SK-N-SH (cell line): ENCODE data around the gene KRT6A.

ENCODE experiments used
- GABPA ChIP-seq: IDR thresholded peaks from 2 replicates; pipeline ENCODE4 v1.4.0; 2012; ENCODE audit warnings: low read depth, mild to moderate bottlenecking
- MXI1 ChIP-seq: IDR thresholded peaks from 2 replicates; pipeline ENCODE4 v1.6.1; 2012; ENCODE audit warnings: mild to moderate bottlenecking, low read depth, low read length, improper control_type of control experiment
- RXRA ChIP-seq: IDR thresholded peaks from 2 replicates; pipeline ENCODE4 v1.4.0; 2012; ENCODE audit warnings: low read depth, mild to moderate bottlenecking, borderline replicate concordance
- TAF1 ChIP-seq: IDR thresholded peaks from 2 replicates; pipeline ENCODE4 v1.6.1; 2012; ENCODE audit warnings: low read depth, mild to moderate bottlenecking, low read length, moderate library complexity, borderline replicate concordance
- TF ChIP-seq, protein P1 (sequence below): fragments of 200-600 bp; sonication (generic); IDR thresholded peaks from 2 replicates; pipeline ENCODE4 v1.6.1; 2017; ENCODE audit warnings: antibody characterized with exemption, mild to moderate bottlenecking, moderate library complexity

DNA sequence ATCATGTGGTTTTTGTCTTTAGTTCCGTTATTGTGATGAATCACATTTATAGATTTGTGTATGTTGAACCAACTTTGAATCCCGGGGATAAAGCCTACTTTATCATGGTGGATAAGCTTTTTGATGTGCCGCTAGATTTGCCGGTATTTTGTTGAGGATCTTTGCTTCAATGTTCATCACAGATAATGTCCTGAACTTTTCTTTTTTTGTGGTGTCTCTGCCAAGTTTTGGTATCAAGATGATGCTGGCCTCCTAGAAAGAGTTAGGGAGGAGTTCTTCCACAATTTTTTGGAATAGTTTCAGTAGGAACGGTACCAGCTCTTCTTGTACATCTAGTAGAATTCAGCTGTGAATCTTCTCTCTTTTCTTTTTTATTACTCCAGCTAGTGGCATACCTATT lies 34.2 kb downstream of the KRT6A start:
- no peak for TF ChIP-seq RXRA
- no peak for TF ChIP-seq GABPA
- no peak for TF ChIP-seq TAF1
- TF ChIP-seq, protein P1, sequence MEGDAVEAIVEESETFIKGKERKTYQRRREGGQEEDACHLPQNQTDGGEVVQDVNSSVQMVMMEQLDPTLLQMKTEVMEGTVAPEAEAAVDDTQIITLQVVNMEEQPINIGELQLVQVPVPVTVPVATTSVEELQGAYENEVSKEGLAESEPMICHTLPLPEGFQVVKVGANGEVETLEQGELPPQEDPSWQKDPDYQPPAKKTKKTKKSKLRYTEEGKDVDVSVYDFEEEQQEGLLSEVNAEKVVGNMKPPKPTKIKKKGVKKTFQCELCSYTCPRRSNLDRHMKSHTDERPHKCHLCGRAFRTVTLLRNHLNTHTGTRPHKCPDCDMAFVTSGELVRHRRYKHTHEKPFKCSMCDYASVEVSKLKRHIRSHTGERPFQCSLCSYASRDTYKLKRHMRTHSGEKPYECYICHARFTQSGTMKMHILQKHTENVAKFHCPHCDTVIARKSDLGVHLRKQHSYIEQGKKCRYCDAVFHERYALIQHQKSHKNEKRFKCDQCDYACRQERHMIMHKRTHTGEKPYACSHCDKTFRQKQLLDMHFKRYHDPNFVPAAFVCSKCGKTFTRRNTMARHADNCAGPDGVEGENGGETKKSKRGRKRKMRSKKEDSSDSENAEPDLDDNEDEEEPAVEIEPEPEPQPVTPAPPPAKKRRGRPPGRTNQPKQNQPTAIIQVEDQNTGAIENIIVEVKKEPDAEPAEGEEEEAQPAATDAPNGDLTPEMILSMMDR = no peak
- TF ChIP-seq MXI1 = no peak
